Retina (tissue), 1 donor: ENCODE data around the gene EPHB1.

Experiments
- DNase-seq: peaks from one replicate; pipeline ENCODE4 v3.0.0-alpha.2; 2016

EPHB1 gene

DNA sequence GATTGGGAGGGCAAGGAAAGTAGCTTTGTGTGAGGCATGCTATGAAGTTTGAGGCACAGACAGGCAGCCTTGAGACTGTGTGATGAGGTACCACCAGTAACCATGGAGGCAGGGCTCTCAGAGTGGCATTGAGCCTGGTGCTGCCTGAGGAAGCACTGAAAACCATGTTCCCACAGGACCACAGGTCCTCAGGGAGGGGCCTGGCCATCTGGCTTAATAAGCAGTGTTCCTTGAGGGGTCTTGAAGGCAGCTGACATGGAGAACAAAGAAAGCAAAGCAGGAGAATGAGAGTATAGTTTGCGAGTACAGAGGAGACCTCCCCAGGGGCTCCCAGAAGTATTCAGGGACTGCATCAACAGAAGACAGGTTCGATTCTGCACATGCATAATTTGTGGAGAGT, 346.6 kb downstream of the EPHB1 start:
- DNase-seq, result no peak

DNA sequence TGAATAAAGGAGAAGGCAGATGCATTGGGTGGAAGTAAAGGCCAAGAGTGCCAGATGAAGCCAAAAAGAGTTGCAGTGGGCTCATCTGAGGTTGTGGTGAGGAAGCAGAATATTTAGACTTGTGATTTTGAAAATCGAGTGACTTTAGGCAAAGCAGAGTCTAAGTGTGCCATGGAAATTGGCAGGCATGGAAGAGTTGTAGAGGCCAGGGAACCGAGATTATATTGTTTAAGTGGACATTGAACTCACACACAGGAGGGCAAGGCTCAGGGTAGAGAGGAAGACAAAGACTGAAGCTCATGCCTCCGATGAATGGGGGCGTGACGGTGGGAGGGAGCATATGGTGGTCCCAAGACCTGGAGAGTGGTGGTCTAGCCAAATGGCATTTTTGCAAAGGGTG, 347.5 kb downstream of the EPHB1 start:
- DNase-seq, result no peak

DNA sequence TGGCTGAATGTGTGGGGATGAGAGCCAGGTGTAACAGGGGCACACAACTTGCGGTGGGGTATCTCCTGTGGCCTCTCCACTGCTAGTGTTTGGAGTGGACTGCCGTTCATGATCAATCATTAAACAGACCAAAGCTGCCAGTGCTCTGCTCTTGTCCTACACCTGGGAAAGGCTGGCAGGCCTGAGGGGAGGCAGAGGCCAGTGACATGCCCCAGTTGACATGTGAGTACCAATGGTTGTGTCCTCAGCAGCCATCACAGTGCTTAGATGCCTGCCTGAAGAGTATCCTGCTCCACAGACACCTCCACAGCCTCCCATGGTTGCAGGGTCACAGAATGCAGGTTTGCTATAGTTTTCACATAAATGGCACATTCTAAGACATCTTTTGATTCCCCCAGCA, 348.4 kb downstream of the EPHB1 start:
- DNase-seq, result no peak

DNA sequence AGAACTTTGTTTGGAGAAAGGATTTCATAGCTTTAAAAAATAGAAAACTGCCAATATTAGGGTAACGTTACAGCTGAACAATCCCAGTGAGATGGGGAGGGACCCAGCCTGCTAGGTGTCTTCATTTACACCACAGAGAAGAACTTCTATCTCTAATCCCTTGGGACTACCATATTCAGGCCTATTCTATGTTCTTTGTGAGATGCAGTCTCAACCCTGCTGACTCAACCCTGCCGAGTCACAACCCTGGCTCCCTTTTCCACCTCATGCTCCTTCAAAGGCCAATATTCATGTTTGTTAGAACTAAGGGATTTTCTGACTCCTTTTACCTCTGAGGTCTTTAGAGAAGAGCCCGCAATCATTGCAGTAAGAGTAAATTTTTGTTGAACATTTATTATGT, 350.5 kb downstream of the EPHB1 start:
- no peak for DNase-seq

DNA sequence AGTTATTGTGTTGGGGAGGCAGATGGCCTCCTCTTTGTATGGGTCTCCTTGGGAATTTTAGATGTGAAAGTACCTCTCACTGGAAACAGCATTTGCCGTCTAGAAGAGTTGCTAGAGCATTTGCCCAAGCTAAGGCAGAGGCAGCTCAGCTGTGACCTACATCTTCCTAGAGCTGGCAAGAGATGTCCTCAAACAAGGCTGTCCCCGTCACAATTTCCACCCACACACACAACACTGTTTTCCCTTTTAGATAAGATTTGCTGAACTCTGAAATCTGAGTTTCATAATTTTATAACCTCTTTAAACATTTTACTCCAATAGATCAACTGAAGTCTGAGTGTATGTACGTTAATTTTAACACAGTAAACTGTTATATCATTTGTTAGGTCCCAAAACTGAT, 352.6 kb downstream of the EPHB1 start:
- no peak for DNase-seq

DNA sequence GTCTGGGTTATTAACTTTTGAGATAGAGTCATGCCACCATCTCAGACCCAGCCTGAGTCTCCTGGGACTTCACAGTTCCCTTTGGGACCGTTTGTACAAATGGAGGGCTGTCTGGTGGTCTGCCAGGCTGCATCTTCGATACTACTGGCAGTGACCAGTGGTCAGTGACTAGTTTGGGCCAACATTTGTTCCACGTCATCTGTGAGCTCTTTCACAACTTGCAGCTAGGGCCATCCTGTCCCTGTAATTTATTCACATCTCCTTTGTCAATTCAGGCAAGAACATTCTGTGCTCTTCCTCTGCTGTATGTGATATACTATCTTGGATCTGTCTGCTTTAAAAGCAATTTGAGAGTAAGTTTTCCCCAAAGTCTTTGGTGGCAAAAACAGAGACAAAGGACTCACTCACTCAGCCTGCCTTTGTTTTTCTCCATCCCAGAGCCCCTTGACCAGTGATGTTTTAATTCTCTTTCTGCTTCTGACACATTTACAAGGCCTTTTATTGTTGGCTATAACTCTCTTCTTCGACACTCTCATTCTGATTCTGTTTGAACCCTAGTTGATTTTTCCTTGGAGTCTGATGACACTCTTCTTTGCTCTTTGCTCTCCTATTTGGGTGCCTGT, 353.4 kb downstream of the EPHB1 start:
- DNase-seq, result no peak

DNA sequence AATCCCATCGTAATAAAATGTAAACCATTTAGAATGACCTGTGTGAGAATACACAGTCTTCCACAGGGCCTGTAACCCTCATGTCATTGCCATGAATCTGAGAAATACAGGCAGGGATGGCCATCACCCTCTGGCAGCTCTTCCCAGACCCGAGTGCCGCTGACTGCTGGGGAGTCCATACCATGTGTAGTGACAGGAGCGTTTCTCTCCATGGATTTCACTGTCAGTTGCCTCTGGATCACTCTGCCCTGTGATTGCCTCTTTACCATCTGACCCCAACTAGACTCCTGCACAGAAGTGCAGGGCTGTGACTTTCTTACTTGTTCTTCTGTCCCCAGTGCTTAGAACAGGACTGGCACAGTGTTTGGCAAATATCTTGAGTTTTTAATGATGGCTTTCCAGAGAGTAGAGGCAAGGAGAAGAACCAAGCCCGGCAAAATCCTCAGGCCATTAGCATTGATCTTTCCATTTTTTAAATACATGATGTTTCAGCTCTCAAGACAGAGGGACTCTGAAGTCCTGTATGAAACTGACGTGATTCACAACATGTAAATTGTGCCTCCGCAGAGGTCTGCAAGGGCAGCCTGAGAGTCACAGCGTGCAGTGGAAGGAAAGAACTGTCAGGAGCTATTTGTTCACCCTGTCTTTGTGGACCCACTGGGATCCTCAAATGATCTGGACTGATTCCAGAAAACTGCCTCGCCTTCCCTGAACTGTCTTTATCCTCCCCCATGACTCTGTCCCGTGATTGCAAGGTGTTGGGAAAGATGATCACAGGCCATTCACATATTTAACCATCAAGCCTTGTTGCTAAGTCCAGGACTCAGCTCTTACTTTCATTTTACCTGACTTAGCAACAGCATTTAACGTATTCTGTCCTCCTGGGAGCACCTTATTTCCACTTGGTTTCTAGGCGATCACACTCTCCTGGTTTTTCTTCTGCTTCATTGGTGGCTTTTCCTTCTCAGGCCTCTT, 354.9 kb downstream of the EPHB1 start:
- DNase-seq, result peak; percentile 36

DNA sequence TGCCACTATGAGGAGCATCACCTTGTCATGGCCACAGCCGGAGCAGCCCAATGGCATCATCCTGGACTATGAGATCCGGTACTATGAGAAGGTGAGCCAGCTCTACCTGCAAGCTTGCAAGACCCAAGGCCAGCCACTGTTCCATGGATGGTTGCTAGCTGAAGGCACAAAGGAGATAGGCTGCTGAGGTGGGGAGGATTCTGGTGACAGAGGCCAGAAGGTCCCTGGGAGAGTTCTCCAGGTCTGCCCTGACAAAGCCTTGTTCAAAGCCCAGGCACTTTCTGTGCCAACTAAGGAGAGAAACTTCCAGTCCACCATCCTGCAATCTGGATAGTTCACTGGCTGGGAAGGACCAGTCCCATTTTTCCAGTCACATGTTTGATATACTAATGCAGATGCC, 359.1 kb downstream of the EPHB1 start:
- no peak for DNase-seq

DNA sequence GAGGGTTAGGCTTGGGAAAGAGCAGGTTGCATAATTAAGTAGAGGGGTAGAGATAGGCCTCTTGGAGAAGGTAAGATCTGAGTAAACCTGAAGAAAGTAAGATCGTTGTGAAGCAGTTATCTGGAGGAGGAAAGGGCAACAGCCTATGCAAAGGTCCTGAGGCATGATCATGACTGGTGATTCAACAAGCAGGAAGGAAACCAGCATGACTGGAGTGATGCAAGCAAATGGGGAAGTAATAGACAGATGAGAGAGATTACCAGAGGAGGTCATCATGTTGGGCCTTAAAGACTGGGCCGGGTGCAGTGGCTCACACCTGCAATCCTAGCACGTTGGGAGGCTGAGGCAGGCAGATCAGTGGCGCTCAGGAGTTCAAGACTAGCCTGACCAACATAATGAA, 360.2 kb downstream of the EPHB1 start:
- DNase-seq, result no peak

DNA sequence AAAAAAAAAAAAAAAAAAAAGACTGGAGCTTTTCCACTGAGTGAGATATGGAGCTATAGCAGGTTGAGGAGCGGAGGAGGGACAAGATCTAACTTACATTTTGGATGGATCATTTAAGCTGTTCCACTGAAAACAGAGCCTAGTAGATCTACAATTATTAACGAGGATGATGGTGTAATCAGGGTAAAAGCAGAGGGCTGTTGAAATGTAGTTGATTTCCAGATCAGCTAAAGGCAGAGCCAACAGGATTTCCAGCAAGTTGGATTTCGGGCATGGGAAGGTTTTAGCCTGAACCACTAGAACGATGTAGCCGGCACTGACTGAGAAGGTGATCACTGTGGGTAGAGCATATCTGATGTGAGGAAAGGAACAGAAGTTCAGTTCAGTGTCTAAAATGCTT, 360.7 kb downstream of the EPHB1 start:
- DNase-seq, result no peak

DNA sequence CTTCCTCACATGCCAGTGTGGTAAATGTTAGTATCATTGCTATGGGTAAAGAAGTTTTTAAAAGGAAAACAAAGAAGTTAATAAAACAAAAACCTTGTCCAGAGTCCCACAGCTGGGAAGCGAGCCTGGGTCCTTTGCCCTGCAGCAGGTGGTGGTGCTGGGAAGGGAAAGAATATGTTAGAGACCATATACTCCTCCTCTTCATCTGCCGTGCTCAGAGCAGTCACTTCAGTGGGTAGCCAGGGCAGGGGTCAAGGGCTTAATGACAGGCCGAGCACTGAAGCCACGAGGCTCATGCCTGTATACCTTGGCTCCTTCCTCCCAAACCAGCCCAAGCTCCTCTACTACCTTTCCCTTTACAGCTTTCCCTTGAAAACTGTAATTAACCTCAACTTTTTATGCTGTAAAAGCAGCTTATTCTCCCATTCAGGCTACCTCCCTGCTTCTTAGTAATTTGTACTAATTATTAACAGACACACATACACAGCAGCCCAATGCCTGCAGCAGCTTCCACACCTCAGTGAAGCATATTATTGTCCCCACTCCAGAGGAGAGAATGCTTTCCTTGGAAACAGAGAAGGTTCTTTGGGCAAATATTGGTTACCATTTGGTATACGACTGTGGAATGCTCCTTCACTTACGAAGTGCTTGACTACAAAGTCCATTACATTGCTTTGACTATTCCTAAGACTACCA, 362.1 kb downstream of the EPHB1 start:
- no peak for DNase-seq

DNA sequence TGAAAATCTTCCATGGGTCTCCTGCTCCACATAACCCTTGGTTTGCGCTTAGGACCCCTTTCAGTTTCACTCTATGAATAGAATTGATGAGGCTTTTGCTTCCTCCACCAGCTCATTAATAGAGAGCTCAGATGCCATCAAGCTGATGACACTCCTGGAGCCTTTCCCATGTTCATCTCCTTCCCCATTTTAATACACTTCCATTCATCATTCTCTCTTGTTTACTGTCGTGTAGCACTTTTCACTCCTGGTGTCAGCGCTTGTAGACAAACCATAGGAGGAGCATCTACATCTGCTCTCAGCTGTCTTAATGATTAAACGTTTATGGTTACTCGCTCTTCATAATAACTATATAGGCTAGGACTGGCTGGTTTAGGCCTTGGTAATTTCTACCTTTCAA, 363.5 kb downstream of the EPHB1 start:
- no peak for DNase-seq

DNA sequence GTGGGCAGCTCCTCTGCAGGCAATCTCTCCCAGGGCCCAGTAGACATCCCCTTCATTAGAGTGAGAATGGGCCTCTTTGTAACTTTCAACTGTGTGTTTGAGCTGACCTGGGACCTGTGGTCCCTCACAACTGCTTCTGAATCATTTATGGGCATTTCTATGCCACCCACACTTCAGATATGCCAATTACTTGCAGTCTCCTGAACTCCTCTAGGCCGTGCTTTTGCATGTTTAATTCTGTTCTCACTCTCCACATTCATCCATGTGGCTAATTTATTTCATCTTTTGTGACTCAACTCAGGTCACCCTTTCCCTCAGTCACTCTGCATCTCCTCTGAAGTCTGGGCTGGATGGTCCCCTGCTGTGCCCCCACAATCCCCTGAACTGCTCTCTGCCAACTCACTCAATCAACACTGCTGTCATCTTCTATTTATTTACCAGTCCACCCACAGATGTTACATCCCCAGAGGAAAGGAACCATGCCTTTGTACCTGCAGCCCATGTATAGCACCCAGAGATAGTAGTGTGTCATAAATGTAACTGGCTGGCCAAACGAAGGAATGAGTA, 364.7 kb downstream of the EPHB1 start:
- DNase-seq, result peak; percentile 37

DNA sequence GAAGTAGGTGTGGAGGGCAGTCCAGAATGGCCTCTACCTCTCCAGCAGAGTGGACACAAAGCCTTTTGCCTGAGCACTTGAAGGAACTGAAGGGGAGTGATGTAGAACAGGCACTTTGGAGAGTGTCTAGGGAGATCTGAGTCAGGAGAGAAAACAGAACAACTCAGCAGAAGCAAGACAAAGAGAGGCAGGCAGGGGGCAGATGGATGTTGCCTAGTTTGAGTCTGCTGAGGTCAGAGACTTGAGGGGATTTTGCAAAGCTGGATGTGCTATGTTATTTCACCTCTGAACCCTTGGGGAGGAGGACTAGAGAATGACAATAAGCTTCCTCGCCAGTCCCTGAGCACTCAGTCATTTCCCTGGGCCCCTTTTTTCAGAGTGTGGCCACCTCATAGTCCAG, 366.4 kb downstream of the EPHB1 start:
- no peak for DNase-seq

DNA sequence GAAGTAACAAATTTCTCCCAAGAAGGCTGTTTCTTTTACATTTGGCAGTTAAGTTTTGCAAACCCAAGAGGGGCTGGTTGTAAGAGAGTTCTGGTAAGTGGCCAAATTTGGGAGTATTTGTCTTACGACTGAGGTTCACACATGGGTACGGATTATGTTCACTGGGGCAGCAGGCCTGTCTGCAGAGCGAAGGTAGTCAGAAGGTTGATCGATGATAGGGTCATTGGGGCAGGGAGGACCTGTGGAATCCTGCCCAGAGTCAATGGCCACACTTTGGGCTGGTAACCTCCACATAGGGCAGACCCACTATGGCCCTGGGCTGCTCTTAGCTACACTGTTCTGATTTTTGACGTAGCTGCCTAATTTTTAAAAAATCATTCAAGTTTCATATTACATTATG, 368.6 kb downstream of the EPHB1 start:
- no peak for DNase-seq

DNA sequence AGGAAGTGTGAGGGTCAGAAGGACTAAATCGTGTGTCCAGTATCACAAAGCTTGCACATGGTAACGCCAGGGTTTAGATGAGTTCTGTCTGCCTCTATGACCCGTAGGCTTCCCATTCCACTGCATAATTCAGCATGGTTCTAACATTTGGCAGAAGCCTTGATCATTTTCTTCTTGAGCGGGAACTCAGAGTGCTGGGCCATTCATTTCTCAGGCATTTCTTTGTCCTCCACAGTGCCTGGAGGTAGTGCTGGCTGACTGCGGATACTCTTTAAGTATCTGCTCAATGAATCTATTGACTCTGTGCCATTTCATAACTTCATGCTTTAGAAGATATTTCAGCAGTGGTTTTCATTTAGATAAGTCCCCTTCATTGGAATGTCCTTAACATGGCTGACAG, 370.2 kb downstream of the EPHB1 start:
- no peak for DNase-seq

DNA sequence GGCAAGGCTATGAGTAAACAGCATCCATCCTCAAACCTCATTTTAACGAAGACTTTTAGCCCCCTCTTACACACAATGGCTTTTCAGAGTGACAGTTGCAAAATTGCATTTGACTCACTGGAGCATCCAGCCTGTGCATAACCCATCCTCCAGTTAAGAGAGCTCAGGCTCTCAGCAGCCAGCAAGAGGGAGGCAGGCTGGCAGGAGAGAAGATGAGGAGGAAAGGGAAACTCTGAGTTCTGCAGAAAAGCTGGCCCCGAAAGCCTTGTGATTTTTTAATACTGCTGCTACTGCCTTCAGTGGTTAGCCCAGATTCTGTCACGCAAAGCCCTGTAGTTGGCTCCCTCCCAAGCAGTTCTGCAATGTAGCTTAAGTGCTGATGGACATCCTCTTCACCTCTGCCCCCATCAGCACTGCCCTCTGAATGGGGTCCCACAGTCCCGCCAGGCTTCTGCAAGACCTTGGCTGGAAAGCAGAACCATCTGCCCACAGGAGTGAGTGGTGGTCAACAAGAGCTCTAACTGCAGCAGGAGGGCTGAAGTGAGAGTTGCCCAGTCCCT, 371.3 kb downstream of the EPHB1 start:
- DNase-seq, result no peak

DNA sequence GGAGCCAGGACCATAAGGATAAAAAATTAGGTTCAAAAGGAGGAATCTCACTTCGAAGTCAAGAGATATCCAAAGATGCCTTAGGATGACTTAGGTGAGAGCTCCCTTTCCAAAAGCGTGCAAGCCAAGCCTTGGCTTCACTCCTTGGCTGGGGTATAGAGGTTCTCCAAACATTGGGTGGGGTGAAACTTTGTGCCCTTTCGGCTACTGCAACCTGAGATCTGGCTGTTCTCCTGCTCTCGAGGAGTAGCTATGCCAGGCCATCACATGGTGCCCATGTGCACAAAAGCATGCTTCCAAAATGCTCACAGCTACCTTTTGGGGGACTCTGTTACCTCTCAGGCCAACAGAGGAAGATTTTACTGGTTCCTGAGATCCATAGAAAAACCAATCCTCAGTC, 373.8 kb downstream of the EPHB1 start:
- DNase-seq, result no peak

DNA sequence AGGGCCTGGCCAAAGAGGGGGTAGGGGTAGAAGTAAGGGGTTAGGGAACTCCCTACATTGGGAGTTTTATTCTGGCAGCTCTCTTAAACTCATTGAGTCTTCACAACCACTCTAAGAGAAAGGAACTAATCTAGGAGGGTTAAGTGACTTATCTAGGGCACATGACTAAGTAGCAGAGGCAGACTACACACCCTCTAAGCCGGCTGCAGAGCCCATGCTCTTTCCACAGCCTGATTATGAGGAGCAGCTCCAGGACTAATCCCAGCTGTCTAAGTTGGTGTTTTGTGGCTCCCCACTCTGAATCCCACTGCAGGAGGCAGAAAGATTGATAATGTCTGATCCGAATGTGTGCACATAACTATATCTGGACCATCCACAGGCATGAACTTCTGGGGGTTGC, 374.6 kb downstream of the EPHB1 start:
- peak; percentile 10 for DNase-seq

DNA sequence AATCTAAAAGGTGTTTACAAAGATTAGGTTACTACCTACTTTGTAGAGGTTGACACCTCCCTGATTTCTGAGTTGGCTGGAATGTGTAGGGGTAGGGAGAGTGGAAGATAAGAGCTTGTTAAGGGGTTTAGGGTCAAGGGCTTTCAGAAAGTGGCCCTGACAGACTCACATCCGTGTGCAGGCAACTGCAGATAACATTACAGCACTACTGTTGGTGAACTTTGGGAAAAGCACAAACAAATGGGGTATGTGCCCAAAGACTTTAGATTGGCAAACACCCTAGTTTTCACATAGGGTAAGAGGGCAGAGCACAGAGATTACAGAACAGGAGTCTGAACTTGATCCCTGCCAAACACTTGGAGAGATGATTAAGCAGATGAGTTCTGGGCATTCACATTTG, 375.7 kb downstream of the EPHB1 start:
- DNase-seq, result no peak

DNA sequence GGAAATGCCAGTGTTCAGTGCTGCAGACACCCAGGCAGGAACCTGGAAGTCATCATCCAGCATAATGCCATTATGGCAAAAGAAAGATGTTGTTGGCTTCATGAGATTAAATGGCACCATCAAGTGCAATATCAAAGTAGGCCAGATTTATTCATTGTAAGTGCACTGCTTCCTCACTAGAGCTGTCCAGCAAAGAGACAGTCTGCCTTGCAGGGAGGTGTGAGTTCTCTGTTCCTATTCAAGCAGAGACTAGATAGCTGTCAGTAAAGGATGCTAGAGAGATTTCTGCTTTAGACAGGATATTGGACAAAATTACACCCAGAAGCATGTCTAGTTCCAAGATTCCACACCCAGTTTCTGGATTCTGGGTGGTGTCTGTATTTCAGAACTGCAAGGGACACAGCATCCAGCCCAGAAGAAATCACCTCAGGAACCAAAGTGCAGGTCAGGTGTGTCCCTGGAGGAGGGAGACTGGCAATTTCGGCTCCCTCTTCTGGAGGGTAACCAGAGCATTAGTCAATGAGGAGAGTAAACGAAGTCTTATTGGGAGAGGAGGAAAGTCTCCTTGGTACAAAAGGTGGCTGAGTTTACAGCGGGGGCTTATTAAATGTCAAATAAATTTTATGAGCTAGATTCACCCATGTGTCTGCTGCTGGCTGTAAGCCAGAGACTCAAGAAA, 377.3 kb downstream of the EPHB1 start:
- DNase-seq, result no peak

DNA sequence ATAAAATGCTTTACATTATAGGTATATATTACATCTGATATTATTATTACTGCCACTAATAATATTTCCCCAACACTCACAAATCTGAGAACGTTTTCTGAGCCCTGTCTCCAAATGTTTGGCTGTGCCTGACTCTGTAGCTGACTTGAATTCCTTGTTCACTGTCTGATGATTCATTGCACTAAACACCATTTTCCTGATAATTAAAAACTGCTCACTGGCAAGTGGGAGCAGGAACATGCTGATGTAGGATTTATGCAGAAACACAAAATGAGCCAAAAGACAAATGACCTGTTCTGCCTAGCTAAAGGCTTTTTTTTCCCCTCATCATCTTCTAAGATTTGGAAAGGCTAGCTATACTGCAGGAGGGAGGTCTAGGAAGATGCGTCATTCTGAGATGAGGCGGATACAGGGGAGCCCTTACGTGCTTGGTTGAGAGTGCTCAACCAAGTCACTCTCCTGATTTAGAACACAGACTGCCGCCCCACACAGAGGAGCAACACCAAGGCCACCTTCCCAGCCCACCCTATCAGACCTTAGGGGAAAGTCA, 380.7 kb downstream of the EPHB1 start:
- no peak for DNase-seq
